ENCODE data around the gene UBE2H.

- TF ChIP-seq CTCF (conservative IDR thresholded peaks at IDR 0.05; ENCODE audit: low read depth, low read length): no peak
- no peak for TF ChIP-seq MAZ (IDR thresholded peaks at IDR 0.05; ENCODE audit: borderline replicate concordance, low read depth, low read length)
- TF ChIP-seq RAD21 (IDR thresholded peaks at IDR 0.05; ENCODE audit: low read length): no peak
- no peak for TF ChIP-seq POLR2A (IDR thresholded peaks at IDR 0.05; ENCODE audit: low read depth, low read length)
- no peak for TF ChIP-seq RFX5 (IDR thresholded peaks at IDR 0.05; ENCODE audit: low read depth, low read length)
- no peak for TF ChIP-seq BHLHE40 (IDR thresholded peaks at IDR 0.05; ENCODE audit: low read depth, low read length)
- no peak for TF ChIP-seq FOS (IDR thresholded peaks at IDR 0.05; ENCODE audit: low read depth, low read length)
- no peak for TF ChIP-seq USF2 (IDR thresholded peaks at IDR 0.05; ENCODE audit: low read depth, low read length)
- TF ChIP-seq MXI1 (IDR thresholded peaks at IDR 0.05; ENCODE audit: borderline replicate concordance, low read depth, low read length): no peak
- no peak for TF ChIP-seq CHD1 (IDR thresholded peaks at IDR 0.05; ENCODE audit: low read depth, low read length)
- TF ChIP-seq NFE2L2 (IDR thresholded peaks at IDR 0.05; ENCODE audit: low read depth, low read length): no peak
- no peak for TF ChIP-seq ELK1 (IDR thresholded peaks at IDR 0.05; ENCODE audit: borderline replicate concordance, low read depth, low read length)
- TF ChIP-seq SMC3 (IDR thresholded peaks at IDR 0.05; ENCODE audit: low read depth, low read length): no peak
These were observed 62.7 kb downstream of the UBE2H start for GRCh38 chr7:129890090-129890489.

All from IMR-90 (cell line).